Activated CD8-positive, alpha-beta memory T cell treated with anti-CD3 and anti-CD28 coated beads, Interleukin-2, amount 50 U/mL, for 1 hour (primary cell): Measurements from ENCODE around the gene LGALS9.

ENCODE experiments used
- DNase-seq: peaks from one replicate; pipeline ENCODE4 v3.0.0-alpha.2; 2020; ENCODE audit errors: extremely low read depth

LGALS9 gene

DNA sequence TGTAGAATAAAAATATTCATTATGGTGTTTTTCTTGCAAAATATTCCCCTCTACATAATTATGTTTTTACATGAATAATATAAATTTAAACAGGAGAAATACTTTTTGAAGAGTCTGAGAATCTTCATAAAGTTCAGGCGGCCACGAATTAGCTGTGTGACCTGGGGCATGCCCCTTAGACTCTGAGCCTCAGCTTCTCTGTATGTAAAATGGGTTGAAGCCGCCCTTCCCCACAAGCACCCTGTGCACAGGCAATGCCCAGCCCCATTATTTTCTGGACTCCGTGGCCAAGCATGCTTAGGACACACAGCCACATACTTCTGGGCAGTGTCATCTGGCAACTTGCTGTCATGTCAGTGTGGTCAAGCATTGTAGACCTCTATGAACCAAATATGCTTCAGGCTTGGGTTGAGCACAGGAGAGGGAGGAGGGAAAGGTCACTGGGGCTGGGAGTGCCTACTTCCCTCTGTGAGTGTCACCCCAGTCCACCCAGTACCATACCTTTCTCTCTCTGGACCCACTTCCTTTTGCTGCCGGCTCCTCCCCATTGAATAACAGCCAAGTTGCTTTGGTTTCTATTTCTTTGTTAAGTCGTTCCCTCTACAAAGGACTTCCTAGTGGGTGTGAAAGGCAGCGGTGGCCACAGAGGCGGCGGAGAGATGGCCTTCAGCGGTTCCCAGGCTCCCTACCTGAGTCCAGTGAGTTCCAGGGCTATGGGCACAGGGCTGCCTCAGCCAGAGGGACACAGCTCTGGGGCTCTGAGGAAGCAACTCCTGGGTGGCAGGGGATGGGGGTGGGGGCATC, at the start of gene LGALS9:
Gene LGALS9, plus strand, starts transcription at position 582 of the 804 bp plus-strand sequence. Its CDS starts 78 bp downstream, at position 660.
- no peak for DNase-seq

DNA sequence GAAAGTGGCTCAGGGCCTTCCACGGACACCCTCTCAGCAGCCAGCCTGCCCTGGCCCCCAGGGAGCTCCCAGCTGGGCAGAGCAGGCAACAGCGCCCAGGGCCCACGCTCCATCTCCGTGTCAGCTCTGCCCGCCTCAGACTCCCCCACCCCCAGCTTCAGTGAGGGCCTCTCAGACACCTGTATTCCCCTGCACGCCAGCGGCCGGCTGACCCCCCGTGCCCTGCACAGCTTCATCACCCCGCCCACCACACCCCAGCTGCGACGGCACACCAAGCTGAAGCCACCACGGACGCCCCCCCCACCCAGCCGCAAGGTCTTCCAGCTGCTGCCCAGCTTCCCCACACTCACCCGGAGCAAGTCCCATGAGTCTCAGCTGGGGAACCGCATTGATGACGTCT, 48.3 kb upstream of the LGALS9 start:
- DNase-seq = no peak

DNA sequence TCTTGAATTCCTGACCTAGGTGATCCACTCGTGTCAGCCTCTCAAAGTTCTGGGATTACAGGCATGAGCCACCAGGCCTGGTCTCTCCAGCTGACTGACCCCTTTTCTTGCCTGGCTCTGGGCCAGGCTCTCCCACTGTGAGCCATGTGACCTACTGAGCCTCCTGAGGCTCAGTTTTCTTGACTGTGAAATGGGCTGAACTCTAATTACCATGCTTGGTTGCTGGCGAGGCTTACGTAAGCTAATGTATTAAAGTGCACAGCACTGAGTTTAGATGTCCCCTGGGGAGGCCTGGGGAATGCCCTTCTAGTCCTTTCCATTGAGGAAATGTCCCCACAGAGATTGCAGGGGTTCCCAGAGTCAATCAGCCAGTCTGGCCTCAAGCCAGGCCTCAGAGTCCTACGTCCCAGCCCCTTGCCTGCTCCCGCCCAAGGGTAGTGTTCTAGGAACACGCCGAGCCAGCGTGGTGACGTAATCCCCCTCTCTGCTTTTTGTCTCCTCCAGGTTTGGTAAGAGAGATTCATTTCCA, 45.8 kb upstream of the LGALS9 start:
- DNase-seq = no peak

DNA sequence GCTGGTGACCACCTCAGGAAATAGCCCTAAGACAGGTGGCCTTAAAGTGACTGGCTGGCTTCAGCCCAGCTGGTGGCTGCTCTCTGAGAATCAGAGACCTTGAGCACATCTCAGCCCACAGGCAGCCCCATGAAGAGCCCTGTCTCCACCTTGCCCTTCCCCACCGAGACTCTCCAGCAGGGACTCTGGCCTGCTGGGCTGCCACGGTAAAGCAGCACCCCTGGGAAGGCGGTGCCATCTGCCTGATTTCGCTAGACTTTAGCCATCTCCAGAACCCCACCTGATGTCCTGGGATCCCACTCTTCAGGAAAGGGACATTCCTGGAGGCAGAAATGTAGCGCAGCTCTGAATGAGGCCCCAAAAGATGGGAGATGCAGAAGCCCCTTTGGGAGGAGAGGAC, 45.2 kb upstream of the LGALS9 start:
- DNase-seq = no peak

DNA sequence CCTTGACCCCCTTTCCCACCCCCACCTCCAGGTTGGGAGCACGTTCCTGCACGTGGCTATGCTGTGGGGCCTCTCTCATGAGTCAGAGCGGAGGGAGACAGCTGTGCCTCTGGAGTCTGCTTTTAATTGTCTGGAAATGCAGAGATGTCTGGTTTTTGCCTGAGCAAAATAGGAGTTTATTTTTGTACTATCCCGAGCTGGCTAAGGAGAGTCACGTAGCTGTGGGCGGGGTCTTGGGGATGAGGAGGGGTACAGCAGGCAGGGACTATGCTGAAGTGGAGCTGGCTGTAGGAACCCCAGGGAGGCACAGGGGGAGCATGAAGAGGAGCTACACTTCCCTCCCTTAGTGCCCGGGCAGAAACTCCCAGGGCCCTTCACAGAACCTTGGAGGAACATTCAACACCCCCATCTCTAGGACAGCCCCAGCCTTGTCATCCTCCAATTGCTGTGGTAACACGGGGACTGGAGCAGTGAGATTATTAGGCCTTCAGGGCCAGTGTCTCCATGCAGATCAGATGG, 44.7 kb upstream of the LGALS9 start:
- DNase-seq = no peak

DNA sequence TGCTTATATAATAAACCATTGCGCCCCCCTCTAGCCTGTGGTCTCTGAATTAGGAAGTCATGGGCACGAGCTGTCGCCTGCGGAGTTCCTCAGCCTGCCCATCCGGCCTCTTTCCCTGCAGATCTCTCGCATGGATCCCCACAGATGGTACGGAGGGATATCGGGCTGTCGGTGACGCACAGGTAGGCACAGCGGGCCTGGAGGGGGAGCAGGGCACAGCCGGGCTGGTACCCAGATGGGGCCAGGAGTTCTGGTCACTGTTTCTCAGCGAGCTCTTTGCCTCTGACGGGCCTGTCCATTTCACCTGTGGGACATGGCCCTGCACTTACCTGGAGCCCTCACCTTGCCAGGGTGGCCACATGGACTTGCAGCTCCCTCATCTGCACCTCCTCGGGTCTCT, 42.6 kb upstream of the LGALS9 start:
- no peak for DNase-seq

DNA sequence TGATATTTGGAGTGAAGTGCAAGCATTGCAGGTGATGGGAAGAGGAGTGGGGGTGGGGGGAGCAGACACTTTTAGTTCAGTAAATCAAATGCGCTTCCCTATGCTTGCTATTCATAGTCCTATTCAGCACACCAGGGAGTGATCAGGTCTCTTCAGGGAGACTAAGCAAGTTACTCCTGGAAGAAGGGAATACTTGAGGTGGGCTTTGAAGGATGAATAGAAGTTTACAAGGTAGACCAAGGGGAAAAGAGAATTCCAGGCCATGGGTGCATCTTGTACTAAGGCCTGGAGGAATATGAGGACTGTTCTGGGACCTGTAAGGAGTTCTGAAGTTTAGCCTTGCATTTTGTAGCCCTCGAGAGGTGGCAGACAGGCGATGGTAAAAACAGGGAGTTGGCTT, 40.1 kb upstream of the LGALS9 start:
- DNase-seq = no peak

DNA sequence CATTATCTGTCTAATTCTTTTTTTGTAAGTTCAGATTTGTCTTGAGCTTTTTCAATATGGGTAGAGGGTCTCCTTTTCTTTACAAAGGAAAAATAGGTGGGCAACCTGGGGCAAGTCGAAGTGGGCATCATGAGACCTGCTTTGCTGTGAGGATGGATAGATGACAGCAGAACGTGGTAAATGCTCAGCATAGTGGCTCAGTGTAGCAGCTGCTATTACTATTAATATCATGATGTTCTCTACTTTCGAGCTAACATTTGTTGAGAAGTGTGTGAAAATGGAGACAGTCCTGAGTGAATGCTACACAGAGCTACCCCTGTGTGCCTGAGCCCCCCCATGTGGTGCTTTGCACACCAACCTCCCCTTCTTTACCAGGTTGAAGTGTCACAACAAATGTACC, 39.0 kb upstream of the LGALS9 start:
- no peak for DNase-seq

DNA sequence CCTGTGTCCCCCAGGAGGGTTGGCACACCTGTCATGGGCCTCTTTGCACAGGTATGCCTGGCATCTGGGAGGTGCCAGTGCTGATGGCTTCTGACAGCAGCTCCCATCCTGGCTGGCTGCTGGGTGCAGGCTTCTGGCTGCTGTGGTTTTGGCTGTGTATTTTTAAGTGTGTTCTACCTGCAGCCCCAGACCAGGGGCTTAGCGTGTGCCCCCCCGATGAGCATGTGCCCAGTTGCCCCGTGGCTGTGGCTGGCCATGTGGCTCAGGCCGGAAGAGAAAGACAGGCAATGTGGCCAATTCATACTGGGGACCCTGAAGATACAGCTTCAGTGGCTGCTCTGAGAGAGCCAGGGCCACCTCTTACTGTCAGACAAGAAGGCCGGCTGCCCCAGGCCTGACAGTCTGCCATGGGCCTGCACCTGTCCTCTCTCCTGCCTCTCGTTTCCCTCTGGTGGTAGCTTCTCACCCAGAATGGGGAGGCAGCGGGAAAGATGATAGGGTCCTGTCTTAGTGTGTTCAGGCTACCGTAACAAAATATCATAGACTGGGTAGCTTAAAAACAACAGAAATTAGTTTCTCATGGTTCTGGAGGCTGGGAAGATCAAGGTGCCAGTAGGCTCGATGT, 37.6 kb upstream of the LGALS9 start:
- no peak for DNase-seq

DNA sequence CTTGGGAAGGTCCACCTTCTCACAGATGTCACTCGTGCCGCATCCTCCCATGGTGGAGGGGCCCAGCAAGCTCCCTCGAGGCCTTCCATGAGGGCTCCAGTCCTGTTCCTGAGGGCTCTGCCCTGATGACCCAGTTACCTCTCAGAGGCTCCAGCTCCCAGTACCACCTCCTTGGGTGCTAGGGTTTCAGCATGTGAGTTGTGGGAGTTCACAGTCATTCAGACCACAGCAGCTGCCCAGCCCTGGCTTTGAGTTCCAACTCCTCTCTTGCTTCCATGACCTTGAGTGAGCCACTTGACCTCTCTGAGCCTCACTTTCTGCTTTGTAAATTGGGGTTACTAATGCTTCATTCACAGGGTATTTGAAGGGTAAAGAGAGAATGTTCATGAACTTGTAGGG, 37.1 kb upstream of the LGALS9 start:
- DNase-seq = no peak

DNA sequence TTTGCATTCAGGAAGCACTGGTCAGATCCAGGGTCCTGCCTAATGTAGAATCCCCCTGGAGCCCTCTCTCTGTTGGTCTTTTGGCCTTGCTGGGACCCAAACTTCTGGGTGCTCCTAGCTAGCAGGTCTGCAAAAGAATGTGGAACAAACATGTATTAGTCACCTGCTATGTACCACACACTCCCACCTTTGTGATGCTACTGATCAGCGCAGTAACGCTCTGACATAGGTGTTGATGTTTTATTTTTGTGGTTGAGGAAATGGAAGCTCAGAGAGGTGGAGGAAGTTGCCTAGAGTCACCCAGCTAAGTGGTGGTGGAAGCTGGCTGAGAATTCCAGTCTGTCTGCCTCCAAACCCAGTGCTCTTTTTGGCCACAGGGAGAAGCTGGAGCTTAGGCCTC, 35.8 kb upstream of the LGALS9 start:
- DNase-seq = no peak

DNA sequence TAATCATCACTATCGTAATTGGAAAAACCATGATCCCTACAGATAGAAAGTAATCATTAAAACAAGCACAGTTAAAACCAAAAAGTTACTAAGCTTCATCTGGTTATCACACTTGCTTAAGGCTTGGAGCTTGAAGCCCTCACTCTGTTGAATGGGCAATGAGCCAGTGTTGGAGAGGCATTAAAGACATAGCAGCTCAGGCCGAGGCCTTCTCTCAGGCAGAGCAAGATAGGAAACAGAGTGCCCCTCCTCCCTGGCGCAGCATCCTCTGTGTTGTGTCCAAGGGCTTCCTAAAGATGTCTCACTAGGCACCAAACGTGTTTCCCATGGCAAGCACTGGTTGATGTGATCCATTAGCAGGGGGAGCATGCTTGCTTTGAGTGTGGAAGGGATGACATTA, 34.9 kb upstream of the LGALS9 start:
- DNase-seq = no peak

DNA sequence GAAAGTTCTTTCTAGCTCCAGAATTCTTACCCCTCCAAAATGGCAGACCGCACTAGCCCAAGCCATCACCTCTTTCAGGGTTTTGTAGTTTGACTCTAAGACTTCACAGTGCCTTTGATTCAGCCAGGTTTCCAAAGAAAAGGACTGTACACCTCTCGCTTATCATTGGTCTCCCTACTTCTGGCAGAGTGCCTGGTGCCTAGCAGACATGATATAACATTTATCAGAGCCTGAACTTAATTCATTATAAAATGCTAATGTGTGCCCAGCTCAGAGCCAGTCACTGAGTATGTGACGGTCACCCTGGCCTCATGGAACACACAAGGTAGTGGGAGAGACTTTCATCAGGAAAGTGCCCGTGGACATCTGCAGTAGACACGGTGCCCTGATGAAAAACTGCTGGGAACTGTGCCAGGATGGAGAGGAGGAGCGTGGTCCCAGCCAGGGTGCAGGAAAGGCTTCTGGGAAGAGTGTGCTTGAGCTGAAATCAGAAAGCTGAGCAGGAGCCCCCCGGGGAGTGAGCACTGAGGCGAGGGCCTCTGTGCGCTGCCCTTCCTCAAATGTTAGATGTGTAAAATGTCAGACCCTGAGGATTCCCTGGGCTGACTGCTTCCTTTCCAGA, 34.3 kb upstream of the LGALS9 start:
- no peak for DNase-seq

DNA sequence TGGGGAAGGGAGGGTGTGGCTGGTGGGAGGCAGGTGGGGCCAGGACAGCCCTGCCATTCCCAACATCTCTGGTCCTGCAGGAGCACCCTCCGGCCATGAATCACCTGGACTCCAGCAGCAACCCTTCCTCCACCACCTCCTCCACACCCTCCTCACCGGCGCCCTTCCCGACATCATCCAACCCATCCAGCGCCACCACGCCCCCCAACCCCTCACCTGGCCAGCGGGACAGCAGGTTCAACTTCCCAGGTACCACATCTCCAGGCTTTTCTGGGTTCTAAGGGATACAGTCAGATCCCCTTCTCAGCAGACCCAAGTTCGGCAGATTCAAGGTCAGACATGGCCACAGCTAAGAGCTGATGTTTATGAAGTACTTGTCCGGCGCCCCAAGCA, 33.8 kb upstream of the LGALS9 start:
- DNase-seq = no peak

DNA sequence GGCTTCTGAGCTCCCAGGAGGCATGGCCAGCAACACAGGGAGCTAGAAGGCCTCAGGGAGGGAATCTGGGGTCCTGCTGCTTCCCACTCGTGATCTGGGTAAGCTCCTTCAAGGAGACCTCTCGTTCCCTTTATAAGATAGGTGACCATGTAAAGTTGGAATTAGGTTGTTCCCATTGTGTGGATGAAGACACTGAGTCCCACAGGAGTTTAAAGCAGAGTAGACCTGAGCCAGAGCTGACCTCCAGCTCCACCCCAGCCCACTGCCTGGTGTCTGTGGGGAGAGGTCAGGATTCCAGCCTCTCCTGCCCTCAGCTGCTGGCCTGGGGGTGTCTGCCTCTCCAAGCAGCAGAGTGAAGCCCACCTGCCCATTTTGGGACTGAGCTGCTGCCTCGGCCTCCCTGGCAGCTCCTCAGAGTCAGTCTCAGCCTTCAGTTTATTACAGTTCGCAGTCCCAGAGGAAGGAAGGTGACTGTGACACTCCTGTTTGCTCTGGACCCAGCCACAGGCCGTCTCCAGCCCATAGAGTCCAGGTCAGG, 33.1 kb upstream of the LGALS9 start:
- no peak for DNase-seq

DNA sequence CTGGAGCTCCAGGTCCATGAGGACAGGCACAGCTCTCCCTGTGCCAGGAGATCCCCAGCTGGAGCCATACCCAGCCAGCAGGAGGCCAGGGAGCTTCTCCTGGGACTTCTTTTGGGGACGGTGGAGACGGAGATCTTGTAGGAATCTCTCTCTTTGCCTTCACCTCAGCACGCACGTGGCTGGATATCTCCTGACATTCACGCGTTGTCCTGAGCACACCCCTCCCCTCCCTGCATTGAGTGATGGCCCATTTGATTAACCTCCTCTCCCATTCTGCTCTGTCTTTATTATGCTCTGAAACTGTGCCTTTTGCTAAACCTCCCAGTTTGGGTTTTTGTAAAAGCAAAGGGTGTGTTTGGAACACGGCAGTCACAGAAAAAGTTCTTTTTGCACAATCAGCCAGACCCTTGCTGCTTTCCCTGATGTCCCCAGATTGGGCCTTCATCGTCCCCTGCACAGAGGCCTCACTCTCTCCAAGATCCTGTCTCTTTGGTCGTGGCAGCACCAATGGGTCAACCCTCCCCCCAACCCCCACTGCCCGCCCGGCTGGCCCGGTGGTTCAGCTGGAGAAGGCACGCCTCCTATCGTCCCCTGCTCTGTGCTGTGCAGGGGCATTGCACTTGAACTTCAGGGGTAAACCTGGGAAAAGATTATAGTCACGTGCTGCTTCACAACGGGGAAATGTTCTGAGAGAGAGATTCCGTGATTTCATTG, 32.5 kb upstream of the LGALS9 start:
- DNase-seq = no peak

DNA sequence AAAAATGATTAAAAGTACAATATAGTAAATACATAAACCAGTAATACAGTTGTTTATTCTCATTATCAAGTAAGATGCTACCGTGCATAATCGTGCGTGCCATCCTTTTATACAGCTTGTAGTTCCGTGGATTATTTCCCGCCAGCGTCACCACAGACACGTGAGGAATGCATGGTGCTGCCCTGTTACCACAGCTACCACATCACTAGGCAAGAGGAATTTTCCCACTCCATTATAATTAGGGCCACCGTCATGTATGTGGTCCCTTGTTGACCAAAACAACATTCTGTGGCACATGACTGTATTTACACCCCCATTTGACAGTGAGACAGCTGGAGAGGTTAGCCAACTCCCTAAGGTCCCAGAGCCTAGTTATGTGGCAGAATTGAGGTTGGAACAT, 30.5 kb upstream of the LGALS9 start:
- no peak for DNase-seq

DNA sequence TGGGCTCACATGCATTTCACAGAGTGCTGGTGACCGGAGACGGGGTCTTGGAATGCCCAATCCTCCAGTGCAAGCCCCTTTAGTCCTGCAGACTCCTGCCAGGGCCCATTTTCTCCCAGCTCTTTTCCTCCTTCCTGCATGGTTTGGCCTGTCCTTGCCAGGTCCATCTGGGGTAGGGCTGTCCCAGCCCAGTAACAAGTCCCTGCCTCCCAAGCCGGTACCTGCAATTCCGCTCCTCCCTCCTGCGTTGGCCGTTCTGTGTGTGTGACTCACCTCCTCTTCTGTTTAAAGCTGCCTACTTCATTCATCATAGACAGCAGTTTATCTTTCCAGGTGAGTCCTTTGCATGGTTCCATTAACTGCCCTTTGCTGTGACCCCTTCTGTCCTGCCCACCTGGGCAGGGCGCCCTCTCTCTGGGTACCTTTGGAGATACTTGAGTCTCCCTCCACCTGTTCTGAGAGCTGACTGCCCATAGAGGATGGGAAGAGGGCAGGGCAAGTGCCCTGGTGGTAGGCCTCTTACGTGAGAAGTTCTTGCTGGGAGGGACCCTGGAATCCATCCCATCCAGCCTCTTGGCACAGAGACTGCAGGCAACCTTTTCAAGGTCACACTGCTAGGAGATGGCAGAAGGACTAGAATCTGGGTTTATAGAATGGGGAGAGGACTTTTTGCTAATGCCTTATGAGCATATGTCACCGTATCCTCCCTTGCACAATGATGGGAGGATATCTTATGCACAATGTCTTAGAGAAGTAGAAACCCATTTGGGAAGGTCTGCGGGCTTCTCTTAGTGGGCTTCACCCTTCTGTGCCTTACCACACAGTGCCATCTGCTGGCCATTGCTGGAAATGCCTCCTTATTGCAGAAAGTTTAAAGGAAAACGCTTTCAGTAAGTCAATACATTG, 29.7 kb upstream of the LGALS9 start:
- DNase-seq = peak; percentile 33

DNA sequence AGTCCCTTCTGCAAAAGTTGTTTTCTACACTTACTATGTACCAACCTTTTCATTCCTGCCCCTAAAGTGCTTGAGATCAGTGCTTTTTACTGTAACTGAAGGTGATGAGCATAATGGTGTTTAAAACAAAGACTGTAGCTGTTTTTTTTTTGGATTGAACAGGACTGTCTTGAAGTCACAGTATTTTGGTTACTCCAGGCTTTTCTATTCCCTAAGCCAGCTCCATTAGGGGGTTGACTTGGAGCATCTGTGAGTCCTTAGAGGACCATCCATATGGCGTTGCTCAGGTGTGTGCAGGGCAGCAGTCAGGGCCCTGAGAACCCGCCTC, 29.0 kb upstream of the LGALS9 start:
- no peak for DNase-seq

DNA sequence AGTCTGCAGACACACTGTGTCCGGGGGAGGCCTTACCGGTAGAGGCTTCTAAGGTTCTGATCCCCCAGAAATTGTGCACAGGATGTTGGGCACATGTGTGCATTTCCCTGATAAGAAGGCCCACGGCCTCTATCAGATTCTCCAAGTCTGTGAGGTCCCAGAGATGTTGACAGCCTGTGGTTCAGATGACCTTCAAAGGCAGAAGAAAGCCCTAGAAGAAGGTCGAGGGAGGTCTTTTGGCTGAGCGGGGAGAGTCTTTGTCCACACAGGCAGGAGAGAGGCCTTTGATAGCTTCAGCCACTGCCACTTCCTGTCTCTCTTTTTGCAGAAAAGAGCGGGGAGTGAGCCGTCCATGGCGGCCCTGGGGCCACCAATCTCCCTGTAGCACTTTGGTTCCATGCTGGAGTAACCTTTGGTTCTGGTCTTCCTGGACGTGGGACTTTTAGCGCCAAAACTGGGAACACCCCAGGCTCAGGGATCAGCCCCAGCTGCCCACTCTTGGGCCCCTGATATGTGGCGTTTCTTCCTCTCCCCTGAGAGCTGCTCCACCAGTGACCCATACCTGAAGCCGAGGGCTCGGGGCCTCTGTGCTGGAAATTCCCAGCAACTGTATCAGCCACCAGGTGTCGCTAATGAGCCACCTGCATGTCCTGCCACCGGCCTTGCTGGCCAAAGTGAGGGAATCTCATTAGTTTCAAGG, 28.1 kb upstream of the LGALS9 start:
- DNase-seq = no peak
